ENCODE data around the gene LGALS13.
A peak's percentile ranks its signal among the peaks of the same experiment; 100 is the strongest.

The LGALS13 gene, protein sequence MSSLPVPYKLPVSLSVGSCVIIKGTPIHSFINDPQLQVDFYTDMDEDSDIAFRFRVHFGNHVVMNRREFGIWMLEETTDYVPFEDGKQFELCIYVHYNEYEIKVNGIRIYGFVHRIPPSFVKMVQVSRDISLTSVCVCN

DNA sequence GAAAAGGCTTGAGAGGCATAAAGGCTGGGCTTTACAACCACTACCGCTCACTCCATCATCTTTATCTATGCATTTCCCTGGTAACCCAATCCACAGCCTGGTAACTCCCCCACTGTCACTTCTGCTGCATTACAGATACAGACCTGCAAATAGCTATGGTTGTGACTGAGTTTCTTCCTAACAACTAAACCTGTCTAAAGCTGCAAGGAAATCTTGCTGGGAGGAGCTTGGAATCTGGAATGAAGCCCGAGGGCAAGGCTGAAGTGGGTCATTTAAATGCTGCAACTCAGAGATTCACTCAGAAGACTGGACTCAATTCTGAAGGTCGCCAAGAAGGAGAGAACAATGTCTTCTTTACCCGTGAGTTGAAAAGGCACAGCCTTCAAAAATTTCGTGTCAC, at the start of gene LGALS13:
TSS of gene LGALS13 (plus strand) at position 301 of the 400 bp plus-strand sequence. CDS start at position 346, 45 bp downstream.
- Mint-ChIP-seq H3K27ac (no peak within 1 kb of the TSS), H3K4me1 (ENCODE audit: low read depth) (no peaks in the 10 kb centered on the region), H3K36me3 (ENCODE audit: low read depth) (no peaks in the 10 kb centered on the region), H3K4me3 (no peak within 1 kb of the TSS), H3K27me3 (peaks cover 54% of the 10 kb centered on the region), H3K9me3 (peaks cover 6% of the 10 kb centered on the region)

DNA sequence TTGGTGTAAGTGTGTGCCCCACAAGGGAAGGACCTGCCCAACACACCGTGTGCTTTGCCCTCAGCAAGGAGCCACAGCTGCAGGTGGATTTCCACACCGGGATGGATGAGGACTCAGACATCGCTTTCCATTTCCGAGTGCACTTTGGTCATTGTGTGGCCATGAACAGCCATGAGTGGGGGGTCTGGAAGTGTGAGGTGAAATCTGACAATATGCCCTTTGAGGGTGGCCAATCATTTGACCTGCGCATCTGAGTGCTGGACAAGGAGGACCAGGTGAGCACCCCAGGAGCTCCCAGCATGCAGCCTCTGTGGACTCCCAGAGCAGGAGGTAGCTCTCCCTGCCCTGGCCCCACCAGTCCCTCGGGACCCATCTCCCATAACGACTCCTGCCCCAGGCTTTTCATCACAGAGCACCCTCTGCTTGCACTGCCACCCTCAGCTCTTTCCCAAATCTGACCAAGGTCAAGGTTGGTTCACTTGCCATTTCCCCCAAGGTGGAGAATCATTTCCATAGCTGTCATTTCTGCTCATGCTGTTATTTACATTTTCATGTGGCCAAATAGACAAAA, 49.2 kb upstream of the LGALS13 start:
- H3K4me1 Mint-ChIP-seq (ENCODE audit: low read depth), result peaks cover 16% of the 10 kb centered on the region
- H3K9me3 Mint-ChIP-seq, result no peaks in the 10 kb centered on the region
- H3K27me3 Mint-ChIP-seq, result no peaks in the 10 kb centered on the region
- H3K4me3 Mint-ChIP-seq, result no peak overlapping the region
- H3K27ac Mint-ChIP-seq, result no peak overlapping the region
- no peaks in the 10 kb centered on the region for H3K36me3 Mint-ChIP-seq (ENCODE audit: low read depth)

DNA sequence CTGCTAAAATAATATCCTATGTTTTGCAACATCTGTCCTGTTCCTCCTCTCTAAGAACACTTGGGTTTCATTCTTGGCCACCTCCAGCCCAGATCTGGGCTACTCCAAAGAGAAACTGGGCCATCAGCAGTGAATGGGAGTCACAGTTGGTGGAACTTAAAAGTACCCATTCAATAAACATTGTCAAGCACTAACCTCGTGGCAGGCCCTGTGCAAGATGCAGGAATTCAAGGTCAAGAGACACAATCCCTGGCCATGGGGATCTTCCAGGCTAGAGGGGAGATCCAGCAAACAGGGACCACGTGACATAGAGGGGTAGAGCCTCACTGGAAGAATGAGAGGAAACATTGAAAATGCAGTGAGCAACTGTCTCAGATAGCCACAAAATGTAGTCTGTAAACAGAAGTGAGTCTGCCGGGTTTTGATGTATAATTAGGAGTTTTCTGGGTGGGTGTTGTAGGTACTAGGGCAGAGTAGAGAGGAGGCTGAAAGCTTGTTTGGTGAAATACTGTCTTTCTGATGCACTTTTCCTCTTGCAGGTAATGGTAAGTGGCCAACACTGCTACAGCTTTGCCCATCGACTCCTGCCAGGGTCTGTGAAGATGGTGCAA, 47.5 kb upstream of the LGALS13 start:
- no peak overlapping the region for H3K27ac Mint-ChIP-seq
- H3K36me3 Mint-ChIP-seq (ENCODE audit: low read depth), result no peaks in the 10 kb centered on the region
- no peaks in the 10 kb centered on the region for H3K9me3 Mint-ChIP-seq
- peaks cover 27% of the 10 kb centered on the region for H3K4me1 Mint-ChIP-seq (ENCODE audit: low read depth)
- no peak overlapping the region for H3K4me3 Mint-ChIP-seq
- no peaks in the 10 kb centered on the region for H3K27me3 Mint-ChIP-seq

GRCh38 chr19:39555883-39556282, 46.4 kb upstream of the LGALS13 start:
- Mint-ChIP-seq H3K36me3 (ENCODE audit: low read depth) (no peaks in the 10 kb centered on the region), H3K9me3 (no peaks in the 10 kb centered on the region), H3K4me3 (no peak overlapping the region), H3K4me1 (ENCODE audit: low read depth) (peaks cover 27% of the 10 kb centered on the region), H3K27me3 (no peaks in the 10 kb centered on the region), H3K27ac (no peak overlapping the region)

- peaks cover 20% of the 10 kb centered on the region for H3K4me1 Mint-ChIP-seq (ENCODE audit: low read depth)
- H3K36me3 Mint-ChIP-seq (ENCODE audit: low read depth), result no peaks in the 10 kb centered on the region
- no peaks in the 10 kb centered on the region for H3K27me3 Mint-ChIP-seq
- no peaks in the 10 kb centered on the region for H3K9me3 Mint-ChIP-seq
- H3K4me3 Mint-ChIP-seq, result peak overlapping the region; percentile 51
- H3K27ac Mint-ChIP-seq, result peak overlapping the region; percentile 59
These were observed 44.3 kb upstream of the LGALS13 start for GRCh38 chr19:39557811-39558623.

GRCh38 chr19:39558624-39559117, 43.7 kb upstream of the LGALS13 start:
- H3K4me1 Mint-ChIP-seq (ENCODE audit: low read depth), result peaks cover 20% of the 10 kb centered on the region
- no peaks in the 10 kb centered on the region for H3K27me3 Mint-ChIP-seq
- H3K27ac Mint-ChIP-seq, result peak overlapping the region; percentile 73
- no peaks in the 10 kb centered on the region for H3K9me3 Mint-ChIP-seq
- peak overlapping the region; percentile 51 for H3K4me3 Mint-ChIP-seq
- H3K36me3 Mint-ChIP-seq (ENCODE audit: low read depth), result no peaks in the 10 kb centered on the region

GRCh38 chr19:39563408-39563807, 38.9 kb upstream of the LGALS13 start:
- H3K27ac Mint-ChIP-seq, result no peak overlapping the region
- no peaks in the 10 kb centered on the region for H3K9me3 Mint-ChIP-seq
- no peaks in the 10 kb centered on the region for H3K36me3 Mint-ChIP-seq (ENCODE audit: low read depth)
- H3K4me3 Mint-ChIP-seq, result no peak overlapping the region
- H3K4me1 Mint-ChIP-seq (ENCODE audit: low read depth), result peaks cover 8% of the 10 kb centered on the region
- no peaks in the 10 kb centered on the region for H3K27me3 Mint-ChIP-seq

- Mint-ChIP-seq H3K27me3 (peaks cover 4% of the 10 kb centered on the region), H3K9me3 (no peaks in the 10 kb centered on the region), H3K27ac (no peak overlapping the region), H3K36me3 (ENCODE audit: low read depth) (no peaks in the 10 kb centered on the region), H3K4me3 (no peak overlapping the region), H3K4me1 (ENCODE audit: low read depth) (no peaks in the 10 kb centered on the region)
These were observed 36.3 kb upstream of the LGALS13 start for GRCh38 chr19:39566064-39566463.

GRCh38 chr19:39568604-39569003, 33.7 kb upstream of the LGALS13 start:
- Mint-ChIP-seq H3K9me3 (peaks cover 9% of the 10 kb centered on the region), H3K27ac (no peak overlapping the region), H3K4me1 (ENCODE audit: low read depth) (no peaks in the 10 kb centered on the region), H3K4me3 (no peak overlapping the region), H3K27me3 (peaks cover 16% of the 10 kb centered on the region), H3K36me3 (ENCODE audit: low read depth) (no peaks in the 10 kb centered on the region)

DNA sequence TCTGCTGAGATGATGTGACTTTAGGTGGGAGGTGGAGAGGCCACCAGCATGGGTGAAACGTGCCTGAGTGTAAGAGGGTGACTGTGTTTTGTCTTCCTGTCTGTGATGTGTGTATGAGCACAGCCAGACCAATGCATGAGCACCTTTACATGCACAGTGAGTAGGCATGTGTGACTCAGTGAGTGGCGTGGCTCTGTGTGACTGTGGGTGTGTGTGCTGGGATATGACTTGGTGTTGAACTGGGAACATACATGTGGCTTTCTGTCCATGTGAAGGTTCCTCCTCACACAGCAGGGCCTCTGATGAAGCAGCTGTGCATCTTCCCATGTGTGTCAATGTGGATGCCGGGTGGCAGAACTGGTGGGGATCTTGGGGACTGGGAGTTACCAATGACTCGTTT, 19.9 kb upstream of the LGALS13 start:
- no peaks in the 10 kb centered on the region for H3K4me1 Mint-ChIP-seq (ENCODE audit: low read depth)
- H3K36me3 Mint-ChIP-seq (ENCODE audit: low read depth), result no peaks in the 10 kb centered on the region
- H3K27me3 Mint-ChIP-seq, result peaks cover 47% of the 10 kb centered on the region
- no peak overlapping the region for H3K27ac Mint-ChIP-seq
- H3K9me3 Mint-ChIP-seq, result peaks cover 8% of the 10 kb centered on the region
- H3K4me3 Mint-ChIP-seq, result no peak overlapping the region

DNA sequence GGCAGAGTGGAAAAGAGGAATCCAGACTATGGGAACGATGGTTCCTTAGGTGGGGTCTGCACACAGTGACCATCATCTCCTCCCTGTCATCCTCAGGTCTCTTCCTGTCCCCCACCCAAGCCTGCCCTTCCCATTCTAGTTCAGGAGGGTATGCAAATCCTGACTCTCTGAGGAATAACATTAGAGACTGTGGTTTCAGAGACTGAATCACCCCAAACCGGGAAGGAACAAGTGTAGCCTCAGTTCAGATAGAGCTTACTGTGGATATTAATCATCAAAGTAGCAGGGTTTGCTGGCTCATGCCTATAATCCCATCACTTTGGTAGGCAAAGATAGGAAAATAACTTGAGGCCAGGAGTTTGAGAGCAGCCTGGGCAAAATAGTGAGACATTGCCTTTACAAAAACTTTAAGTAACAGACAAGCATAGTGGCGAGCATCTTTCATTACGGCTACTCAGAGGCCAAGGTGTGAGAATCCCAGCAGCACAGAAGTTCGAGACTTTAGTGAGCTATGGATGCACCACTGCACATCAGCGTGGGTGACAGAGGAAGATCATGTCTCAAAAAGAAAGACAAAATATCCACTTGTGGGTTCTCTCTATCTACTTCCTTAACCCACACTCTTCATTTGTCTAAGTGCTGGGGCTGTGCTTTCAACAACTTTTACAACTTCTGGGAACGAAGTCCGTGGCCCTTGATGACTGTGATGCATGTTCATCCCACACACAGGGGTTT, 19.3 kb upstream of the LGALS13 start:
- Mint-ChIP-seq H3K4me1 (ENCODE audit: low read depth) (no peaks in the 10 kb centered on the region), H3K4me3 (no peak overlapping the region), H3K27ac (no peak overlapping the region), H3K36me3 (ENCODE audit: low read depth) (no peaks in the 10 kb centered on the region), H3K9me3 (peaks cover 8% of the 10 kb centered on the region), H3K27me3 (peaks cover 50% of the 10 kb centered on the region)

- Mint-ChIP-seq H3K4me1 (ENCODE audit: low read depth) (no peaks in the 10 kb centered on the region), H3K36me3 (ENCODE audit: low read depth) (no peaks in the 10 kb centered on the region), H3K9me3 (no peaks in the 10 kb centered on the region), H3K27ac (no peak overlapping the region), H3K27me3 (peaks cover 43% of the 10 kb centered on the region), H3K4me3 (no peak overlapping the region)
These were observed 14.8 kb upstream of the LGALS13 start for GRCh38 chr19:39587496-39587895.

GRCh38 chr19:39588066-39588465, 14.3 kb upstream of the LGALS13 start:
- H3K9me3 Mint-ChIP-seq, result no peaks in the 10 kb centered on the region
- H3K4me3 Mint-ChIP-seq, result no peak overlapping the region
- peaks cover 43% of the 10 kb centered on the region for H3K27me3 Mint-ChIP-seq

GRCh38 chr19:39590265-39590664, 12.1 kb upstream of the LGALS13 start:
- H3K27me3 Mint-ChIP-seq, result peaks cover 44% of the 10 kb centered on the region
- no peak overlapping the region for H3K27ac Mint-ChIP-seq
- no peaks in the 10 kb centered on the region for H3K36me3 Mint-ChIP-seq (ENCODE audit: low read depth)
- no peak overlapping the region for H3K4me3 Mint-ChIP-seq
- H3K9me3 Mint-ChIP-seq, result no peaks in the 10 kb centered on the region
- H3K4me1 Mint-ChIP-seq (ENCODE audit: low read depth), result no peaks in the 10 kb centered on the region

More at GRCh38 chr19:39588066-39588465, 14.3 kb upstream of the LGALS13 start:
- no peak overlapping the region for H3K27ac Mint-ChIP-seq
- H3K36me3 Mint-ChIP-seq (ENCODE audit: low read depth), result no peaks in the 10 kb centered on the region
- no peaks in the 10 kb centered on the region for H3K4me1 Mint-ChIP-seq (ENCODE audit: low read depth)

All from stimulated activated naive CD8-positive, alpha-beta T cell treated with anti-CD3 and anti-CD28 coated beads, Interleukin-15, Interleukin-2, amounts not matched to agents 100 ng/mL and 50 ng/mL, for 24 hours (primary cell).